OCI-LY3 (cell line): Measurements from ENCODE around the gene EZH2.

Experiments
- H2AFZ ChIP-seq: fragments of 200-600, 300-600 bp; shearing (Covaris generic); 2 replicates; pipeline ENCODE4 v1.6.0; 2014; ENCODE audit warnings: antibody characterized with exemption, low read depth, low read length
- H3K27ac ChIP-seq: fragments of 200-600, 300-600 bp; sonication (generic); 2 replicates; pipeline ENCODE4 v1.5.1; 2014; ENCODE audit warnings: mild to moderate bottlenecking, low read length, moderate library complexity, mixed read lengths
- H3K27me3 ChIP-seq: fragments of 200-600, 300-600 bp; sonication (generic); 2 replicates; pipeline ENCODE4 v1.6.1; 2014; ENCODE audit warnings: low read depth, low read length, mixed read lengths
- H3K36me3 ChIP-seq: fragments of 200-600, 300-600 bp; sonication (generic); replicated peaks from 2 replicates; pipeline ENCODE3; 2014; ENCODE audit warnings: low read depth, low read length, mixed read lengths
- H3K4me1 ChIP-seq: fragments of 300-600, 200-600 bp; sonication (generic); 2 replicates; pipeline ENCODE4 v1.6.1; 2014; ENCODE audit warnings: low read length, mixed read lengths
- H3K4me2 ChIP-seq: fragments of 200-600, 300-600 bp; sonication (generic); 2 replicates; pipeline ENCODE4 v1.6.1; 2014; ENCODE audit warnings: low read length, mixed read lengths
- H3K4me3 ChIP-seq: fragments of 300-600, 200-600 bp; sonication (generic); 2 replicates; pipeline ENCODE4 v1.5.1; 2014; ENCODE audit warnings: antibody characterized with exemption, mild to moderate bottlenecking, low read length, moderate library complexity
- H3K79me2 ChIP-seq: fragments of 300-600, 200-600 bp; shearing (Covaris generic); 2 replicates; pipeline ENCODE4 v1.6.1; 2014; ENCODE audit warnings: mild to moderate bottlenecking, low read length, mixed read lengths
- H3K9ac ChIP-seq: fragments of 300-600, 200-600 bp; shearing (Covaris generic); 2 replicates; pipeline ENCODE4 v1.6.0; 2014; ENCODE audit warnings: mild to moderate bottlenecking, low read length, moderate library complexity
- H3K9me3 ChIP-seq: fragments of 200-600, 300-600 bp; shearing (Covaris generic); 2 replicates; pipeline ENCODE4 v1.6.1; 2014; ENCODE audit warnings: low read length, mixed read lengths; ENCODE audit not compliant: insufficient read depth
- H4K20me1 ChIP-seq: fragments of 200-600, 300-600 bp; sonication (generic); 2 replicates; pipeline ENCODE4 v1.6.1; 2016; ENCODE audit warnings: low read length, mixed read lengths; ENCODE audit not compliant: insufficient read depth
- CTCF ChIP-seq: fragments of 200-600, 300-600 bp; sonication (generic); IDR thresholded peaks from 2 replicates; pipeline ENCODE4 v1.5.1; 2014; ENCODE audit warnings: antibody characterized with exemption, low read length, low read depth
- EZH2phosphoT487 ChIP-seq: fragments of 200-600 bp; shearing (Covaris generic); IDR thresholded peaks from 2 replicates; pipeline ENCODE4 v1.6.1; 2018; ENCODE audit warnings: antibody characterized with exemption, mixed run types, low read depth

The EZH2 gene

GRCh38 chr7:148761499-148762278 lies 122.4 kb downstream of the EZH2 start:
- peaks cover 6% of the 10 kb centered on the region; the same call in 1 of the 2 replicates for H3K79me2 ChIP-seq
- H3K36me3 ChIP-seq = peaks cover 34% of the 10 kb centered on the region
- no peaks in the 10 kb centered on the region for H3K27me3 ChIP-seq
- H2AFZ ChIP-seq = no peak overlapping the region
- no peak overlapping the region for H3K4me3 ChIP-seq
- H3K4me2 ChIP-seq = no peak overlapping the region
- no peak overlapping the region for H3K9ac ChIP-seq
- H3K27ac ChIP-seq = no peak overlapping the region
- no peaks in the 10 kb centered on the region; the same call in 1 of the 2 replicates for H4K20me1 ChIP-seq
- H3K9me3 ChIP-seq = no peaks in the 10 kb centered on the region
- no peaks in the 10 kb centered on the region for H3K4me1 ChIP-seq
- TF ChIP-seq CTCF (no peak), EZH2phosphoT487 (no peak)
